ENCODE data around the gene MLX.
"Not testable (repeated sequence)": the region's sequence is repeated elsewhere in the genome, so short reads cannot be mapped to it uniquely, and the experiment has no call there.

MLX gene

DNA sequence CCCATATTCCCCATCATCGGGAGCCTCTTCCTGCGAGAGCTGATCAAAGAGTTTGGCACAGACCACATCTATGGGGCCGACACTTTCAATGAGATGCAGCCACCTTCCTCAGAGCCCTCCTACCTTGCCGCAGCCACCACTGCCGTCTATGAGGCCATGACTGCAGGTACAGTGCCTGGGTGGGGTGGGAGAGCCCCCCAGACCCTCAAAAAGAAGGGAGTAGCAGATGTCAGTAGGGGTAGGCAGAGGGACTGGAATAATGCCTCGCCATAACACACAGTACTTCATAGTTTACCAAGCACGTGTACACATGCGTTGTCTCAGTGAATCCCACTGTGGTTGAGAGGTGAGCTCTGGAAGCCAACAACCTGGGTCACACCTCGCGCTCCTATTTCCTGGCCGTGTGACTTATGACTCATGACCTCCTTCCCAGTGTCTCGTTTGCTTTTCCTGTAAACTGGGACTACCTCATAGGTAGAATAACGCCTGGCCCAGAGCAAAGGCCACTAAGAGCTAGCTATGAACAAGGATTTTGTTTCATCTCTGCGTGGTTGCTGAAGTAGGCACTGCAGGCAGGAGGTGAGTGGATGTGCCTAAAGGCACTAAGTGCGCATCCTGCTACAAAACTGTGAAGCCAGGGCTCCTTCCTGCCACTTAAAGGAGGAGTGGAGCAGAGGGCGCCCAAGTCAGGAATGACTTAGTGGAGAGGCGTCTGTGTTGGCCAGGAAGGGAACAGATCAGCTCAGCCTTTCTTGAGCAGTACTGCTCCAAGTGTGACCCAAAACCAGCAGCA, 25.7 kb upstream of the MLX start:
- H3K27me3 ChIP-seq (replicated peaks; ENCODE audit: insufficient read depth, low read length) = no peaks in the 10 kb centered on the region
- H3K4me1 ChIP-seq (ENCODE audit: low read length) = peaks cover 6% of the 10 kb centered on the region; the same call in 1 of the 2 replicates
- DNase-seq = no peak
- H3K4me3 ChIP-seq (ENCODE audit: low read length) = no peak overlapping the region
- H3F3A ChIP-seq (ENCODE audit: insufficient read depth, low read length) = peaks cover 5% of the 10 kb centered on the region; the same call in 1 of the 2 replicates
- H2AFZ ChIP-seq (ENCODE audit: low read length) = no peak overlapping the region
- H3K9me2 ChIP-seq (replicated peaks; ENCODE audit: insufficient read depth, low read length) = no peaks in the 10 kb centered on the region
- no peak overlapping the region for H3K27ac ChIP-seq (ENCODE audit: low read length)
- H3K36me3 ChIP-seq (replicated peaks; ENCODE audit: insufficient read depth, low read length) = no peaks in the 10 kb centered on the region
- no peaks in the 10 kb centered on the region for H3K9me3 ChIP-seq (replicated peaks; ENCODE audit: insufficient read depth, low read length)
- no peak overlapping the region for H3K4me2 ChIP-seq (ENCODE audit: low read depth, low read length)
- no peak for TF ChIP-seq EZH2 (optimal IDR thresholded peaks at IDR 0.05; ENCODE audit: low read depth, low read length)
- no peak overlapping the region for H3K9ac ChIP-seq (ENCODE audit: low read length)
- H4K20me1 ChIP-seq (ENCODE audit: insufficient read depth, low read length) = no peaks in the 10 kb centered on the region
- H3K79me2 ChIP-seq (ENCODE audit: low read length) = peaks cover 11% of the 10 kb centered on the region

DNA sequence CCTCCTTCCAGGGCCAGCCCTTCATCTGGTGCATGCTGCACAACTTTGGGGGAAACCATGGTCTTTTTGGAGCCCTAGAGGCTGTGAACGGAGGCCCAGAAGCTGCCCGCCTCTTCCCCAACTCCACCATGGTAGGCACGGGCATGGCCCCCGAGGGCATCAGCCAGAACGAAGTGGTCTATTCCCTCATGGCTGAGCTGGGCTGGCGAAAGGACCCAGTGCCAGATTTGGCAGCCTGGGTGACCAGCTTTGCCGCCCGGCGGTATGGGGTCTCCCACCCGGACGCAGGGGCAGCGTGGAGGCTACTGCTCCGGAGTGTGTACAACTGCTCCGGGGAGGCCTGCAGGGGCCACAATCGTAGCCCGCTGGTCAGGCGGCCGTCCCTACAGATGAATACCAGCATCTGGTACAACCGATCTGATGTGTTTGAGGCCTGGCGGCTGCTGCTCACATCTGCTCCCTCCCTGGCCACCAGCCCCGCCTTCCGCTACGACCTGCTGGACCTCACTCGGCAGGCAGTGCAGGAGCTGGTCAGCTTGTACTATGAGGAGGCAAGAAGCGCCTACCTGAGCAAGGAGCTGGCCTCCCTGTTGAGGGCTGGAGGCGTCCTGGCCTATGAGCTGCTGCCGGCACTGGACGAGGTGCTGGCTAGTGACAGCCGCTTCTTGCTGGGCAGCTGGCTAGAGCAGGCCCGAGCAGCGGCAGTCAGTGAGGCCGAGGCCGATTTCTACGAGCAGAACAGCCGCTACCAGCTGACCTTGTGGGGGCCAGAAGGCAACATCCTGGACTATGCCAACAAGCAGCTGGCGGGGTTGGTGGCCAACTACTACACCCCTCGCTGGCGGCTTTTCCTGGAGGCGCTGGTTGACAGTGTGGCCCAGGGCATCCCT, 23.5 kb upstream of the MLX start:
- Histone ChIP-seq H3K79me2 (ENCODE audit: low read length) (no peaks in the 10 kb centered on the region), H3K9me3 (replicated peaks; ENCODE audit: insufficient read depth, low read length) (no peaks in the 10 kb centered on the region), H3K36me3 (replicated peaks; ENCODE audit: insufficient read depth, low read length) (no peaks in the 10 kb centered on the region), H4K20me1 (ENCODE audit: insufficient read depth, low read length) (no peaks in the 10 kb centered on the region), H3K9ac (ENCODE audit: low read length) (no peak overlapping the region), H2AFZ (ENCODE audit: low read length) (no peak overlapping the region), H3K4me1 (ENCODE audit: low read length) (no peaks in the 10 kb centered on the region), H3F3A (ENCODE audit: insufficient read depth, low read length) (no peaks in the 10 kb centered on the region), H3K27ac (ENCODE audit: low read length) (no peak overlapping the region), H3K4me3 (ENCODE audit: low read length) (no peak overlapping the region), H3K4me2 (ENCODE audit: low read depth, low read length) (no peak overlapping the region), H3K27me3 (replicated peaks; ENCODE audit: insufficient read depth, low read length) (no peaks in the 10 kb centered on the region), H3K9me2 (replicated peaks; ENCODE audit: insufficient read depth, low read length) (no peaks in the 10 kb centered on the region)
- no peak for DNase-seq
- TF ChIP-seq, protein P1, sequence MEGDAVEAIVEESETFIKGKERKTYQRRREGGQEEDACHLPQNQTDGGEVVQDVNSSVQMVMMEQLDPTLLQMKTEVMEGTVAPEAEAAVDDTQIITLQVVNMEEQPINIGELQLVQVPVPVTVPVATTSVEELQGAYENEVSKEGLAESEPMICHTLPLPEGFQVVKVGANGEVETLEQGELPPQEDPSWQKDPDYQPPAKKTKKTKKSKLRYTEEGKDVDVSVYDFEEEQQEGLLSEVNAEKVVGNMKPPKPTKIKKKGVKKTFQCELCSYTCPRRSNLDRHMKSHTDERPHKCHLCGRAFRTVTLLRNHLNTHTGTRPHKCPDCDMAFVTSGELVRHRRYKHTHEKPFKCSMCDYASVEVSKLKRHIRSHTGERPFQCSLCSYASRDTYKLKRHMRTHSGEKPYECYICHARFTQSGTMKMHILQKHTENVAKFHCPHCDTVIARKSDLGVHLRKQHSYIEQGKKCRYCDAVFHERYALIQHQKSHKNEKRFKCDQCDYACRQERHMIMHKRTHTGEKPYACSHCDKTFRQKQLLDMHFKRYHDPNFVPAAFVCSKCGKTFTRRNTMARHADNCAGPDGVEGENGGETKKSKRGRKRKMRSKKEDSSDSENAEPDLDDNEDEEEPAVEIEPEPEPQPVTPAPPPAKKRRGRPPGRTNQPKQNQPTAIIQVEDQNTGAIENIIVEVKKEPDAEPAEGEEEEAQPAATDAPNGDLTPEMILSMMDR (IDR thresholded peaks at IDR 0.05; ENCODE audit: low read length) = no peak
- TF ChIP-seq EZH2phosphoT487 (IDR thresholded peaks at IDR 0.05; ENCODE audit: low read length) (no peak), EZH2 (optimal IDR thresholded peaks at IDR 0.05; ENCODE audit: low read depth, low read length) (no peak)

DNA sequence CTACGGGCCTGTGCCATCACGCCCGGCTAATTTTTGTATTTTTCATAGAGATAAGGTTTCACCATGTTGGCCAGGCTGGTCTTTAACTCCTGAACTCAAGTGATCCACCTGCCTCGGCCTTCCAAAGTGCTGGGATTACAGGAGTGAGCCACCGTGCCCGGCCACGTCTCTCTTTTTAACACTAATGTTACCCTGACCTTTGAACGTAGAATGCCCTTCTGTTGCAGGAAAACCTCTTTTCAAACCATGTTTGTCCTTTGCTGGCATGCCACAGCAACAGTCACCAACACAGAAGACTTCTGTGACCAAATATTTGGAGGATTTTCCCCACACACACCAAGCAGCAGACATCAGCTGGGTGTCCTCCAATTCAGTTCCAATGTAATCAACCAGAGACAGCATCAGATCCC, 22.0 kb upstream of the MLX start:
- Histone ChIP-seq H3K9me3 (replicated peaks; ENCODE audit: insufficient read depth, low read length) (no peaks in the 10 kb centered on the region), H3F3A (ENCODE audit: insufficient read depth, low read length) (no peaks in the 10 kb centered on the region), H3K9me2 (replicated peaks; ENCODE audit: insufficient read depth, low read length) (no peaks in the 10 kb centered on the region), H3K27ac (ENCODE audit: low read length) (no peak overlapping the region), H2AFZ (ENCODE audit: low read length) (no peak overlapping the region), H3K27me3 (replicated peaks; ENCODE audit: insufficient read depth, low read length) (no peaks in the 10 kb centered on the region), H3K4me1 (ENCODE audit: low read length) (0 out of 2 replicates have a peak, but pooled peaks cover 4% of the 10 kb centered on the region), H3K4me2 (ENCODE audit: low read depth, low read length) (no peak overlapping the region), H3K79me2 (ENCODE audit: low read length) (no peaks in the 10 kb centered on the region), H3K36me3 (replicated peaks; ENCODE audit: insufficient read depth, low read length) (no peaks in the 10 kb centered on the region), H3K9ac (ENCODE audit: low read length) (no peak overlapping the region), H4K20me1 (ENCODE audit: insufficient read depth, low read length) (no peaks in the 10 kb centered on the region), H3K4me3 (ENCODE audit: low read length) (no peak overlapping the region)
- TF ChIP-seq EZH2 (optimal IDR thresholded peaks at IDR 0.05; ENCODE audit: low read depth, low read length) = no peak
- no peak for TF ChIP-seq EZH2phosphoT487 (IDR thresholded peaks at IDR 0.05; ENCODE audit: low read length)
- TF ChIP-seq, protein P1 (IDR thresholded peaks at IDR 0.05; ENCODE audit: low read length) = no peak
- DNase-seq = no peak

DNA sequence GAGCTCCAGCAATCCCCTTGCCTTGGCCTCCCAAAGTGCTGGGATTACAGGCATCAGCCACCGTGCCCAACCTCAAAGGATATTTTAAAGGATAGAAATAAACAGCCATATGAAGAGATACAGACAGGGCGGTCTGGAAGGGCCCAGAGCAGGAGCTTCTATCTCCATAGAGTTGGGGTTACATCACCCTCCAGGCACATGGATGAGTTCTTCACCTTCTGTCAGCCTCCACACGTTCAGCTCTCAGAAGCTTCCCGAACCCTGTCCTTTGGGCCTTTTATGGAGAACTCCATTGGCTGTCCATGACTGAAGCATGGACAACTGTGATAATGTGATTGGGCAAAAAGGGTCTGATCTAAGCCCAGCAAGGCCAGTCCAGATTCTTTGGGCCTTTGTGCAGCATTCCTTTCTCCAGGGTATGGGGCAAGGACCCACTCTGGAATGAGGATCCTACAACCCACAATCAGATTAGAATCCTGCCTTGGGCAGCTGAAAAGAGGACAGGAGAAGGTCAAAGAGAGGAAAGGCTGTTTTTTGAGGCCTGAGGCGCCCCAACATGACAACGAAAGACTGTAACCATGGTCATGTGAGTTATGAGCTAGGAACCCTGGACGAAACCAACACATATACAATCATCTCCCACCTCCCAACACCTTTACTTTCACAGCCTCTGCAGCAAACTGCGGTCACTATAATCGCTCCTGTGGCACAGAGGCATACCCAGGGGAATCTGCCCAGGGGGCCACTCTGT, 21.0 kb upstream of the MLX start:
- H3F3A ChIP-seq (ENCODE audit: insufficient read depth, low read length); H3K9ac ChIP-seq (ENCODE audit: low read length); H3K4me1 ChIP-seq (ENCODE audit: low read length); H2AFZ ChIP-seq (ENCODE audit: low read length); H3K9me3 ChIP-seq (replicated peaks; ENCODE audit: insufficient read depth, low read length); H3K27me3 ChIP-seq (replicated peaks; ENCODE audit: insufficient read depth, low read length); H3K4me3 ChIP-seq (ENCODE audit: low read length); DNase-seq; H3K36me3 ChIP-seq (replicated peaks; ENCODE audit: insufficient read depth, low read length); H3K4me2 ChIP-seq (ENCODE audit: low read depth, low read length); H3K27ac ChIP-seq (ENCODE audit: low read length); H4K20me1 ChIP-seq (ENCODE audit: insufficient read depth, low read length); H3K9me2 ChIP-seq (replicated peaks; ENCODE audit: insufficient read depth, low read length); H3K79me2 ChIP-seq (ENCODE audit: low read length): not testable (repeated sequence)
